ENCODE measurements around the gene PROSER1. TPM values are rescaled to one million over a fixed set of nuclear protein-coding genes. Genes with fewer than 3 reads are reported as not detected.
"Not testable (repeated sequence)": the region's sequence is repeated elsewhere in the genome, so short reads cannot be mapped to it uniquely, and the experiment has no call there.

The PROSER1 gene
- total RNA-seq, 1 experiment from 2014 or later: 11.0 TPM

GRCh38 chr13:39025433-39025839 is 12.5 kb downstream of the PROSER1 start:
- no peak for DNase-seq (ENCODE audit: low read depth)

- peak; percentile 14 for DNase-seq (ENCODE audit: low read depth)
These were observed 14.1 kb downstream of the PROSER1 start for GRCh38 chr13:39023761-39024160.

DNA sequence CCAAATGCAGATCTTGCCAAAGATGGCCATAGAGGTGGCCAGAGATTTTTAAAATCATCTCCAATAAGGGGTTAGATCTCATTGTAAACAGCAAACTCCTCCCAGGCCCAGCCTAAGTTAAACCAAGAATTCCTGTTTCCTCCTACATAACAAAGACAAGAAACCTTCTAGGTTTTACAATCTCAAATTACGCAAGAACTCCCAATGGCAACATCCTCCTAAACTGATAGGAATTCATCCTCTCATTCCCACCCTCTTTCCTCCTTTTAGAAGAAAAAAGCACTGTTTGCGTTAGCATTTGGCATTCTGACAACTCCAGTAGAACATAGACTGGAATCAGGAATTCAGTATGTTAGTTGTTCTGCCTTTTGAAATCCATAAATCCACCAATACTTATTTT is 14.6 kb downstream of the PROSER1 start:
- no peak for DNase-seq (ENCODE audit: low read depth)

- DNase-seq (ENCODE audit: low read depth): no peak
These were observed 16.9 kb downstream of the PROSER1 start for GRCh38 chr13:39020853-39021462.

- peak; percentile 7 for DNase-seq (ENCODE audit: low read depth)
These were observed 21.1 kb downstream of the PROSER1 start for GRCh38 chr13:39016787-39017186.

- no peak for DNase-seq (ENCODE audit: low read depth)
These were observed 21.8 kb downstream of the PROSER1 start for GRCh38 chr13:39016087-39016486.

DNA sequence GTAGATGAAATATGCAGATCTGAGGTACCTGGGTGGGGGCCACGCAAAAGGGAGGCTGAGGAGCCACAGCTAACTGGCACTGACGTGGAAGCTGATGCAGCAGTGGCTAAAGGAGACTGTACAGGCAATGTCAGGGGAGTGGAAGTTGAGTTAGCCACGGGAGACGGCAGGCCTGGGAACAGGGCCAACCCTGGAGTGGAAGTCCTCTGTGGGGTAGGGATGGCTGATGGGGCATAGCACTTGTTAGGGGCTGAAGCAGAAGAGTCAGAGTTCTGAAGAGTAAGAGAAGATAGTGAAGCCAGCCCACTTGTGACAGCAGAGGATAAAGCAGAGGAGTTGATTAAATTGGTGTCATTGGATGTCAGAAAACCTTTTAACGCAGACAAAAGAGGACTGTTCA is 24.4 kb downstream of the PROSER1 start:
- DNase-seq (ENCODE audit: low read depth): no peak

DNA sequence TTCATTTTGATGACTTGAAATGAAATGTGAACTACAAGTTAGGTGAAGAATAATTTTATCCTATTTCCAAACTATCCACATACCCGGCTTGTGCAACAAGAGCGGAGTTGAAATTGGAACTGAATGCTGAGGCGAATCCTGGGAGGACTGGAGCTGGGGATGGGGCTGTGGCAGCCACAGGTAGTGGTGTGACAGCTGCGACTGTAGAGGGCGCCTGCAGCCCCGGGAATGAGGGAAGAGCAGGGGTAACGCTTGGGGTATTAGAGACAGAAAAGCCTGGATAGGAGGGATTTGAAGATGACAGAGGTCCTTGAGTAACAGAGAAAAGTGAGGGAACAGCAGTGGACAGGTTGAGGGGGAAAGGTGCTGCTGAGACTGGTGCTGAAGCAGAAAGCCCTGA is 25.3 kb downstream of the PROSER1 start:
- no peak for DNase-seq (ENCODE audit: low read depth)

- DNase-seq (ENCODE audit: low read depth): not testable (repeated sequence)
These were observed 31.3 kb downstream of the PROSER1 start for GRCh38 chr13:39006371-39007111.

- DNase-seq (ENCODE audit: low read depth): no peak
These were observed 39.1 kb downstream of the PROSER1 start for GRCh38 chr13:38998739-38999138.

DNA sequence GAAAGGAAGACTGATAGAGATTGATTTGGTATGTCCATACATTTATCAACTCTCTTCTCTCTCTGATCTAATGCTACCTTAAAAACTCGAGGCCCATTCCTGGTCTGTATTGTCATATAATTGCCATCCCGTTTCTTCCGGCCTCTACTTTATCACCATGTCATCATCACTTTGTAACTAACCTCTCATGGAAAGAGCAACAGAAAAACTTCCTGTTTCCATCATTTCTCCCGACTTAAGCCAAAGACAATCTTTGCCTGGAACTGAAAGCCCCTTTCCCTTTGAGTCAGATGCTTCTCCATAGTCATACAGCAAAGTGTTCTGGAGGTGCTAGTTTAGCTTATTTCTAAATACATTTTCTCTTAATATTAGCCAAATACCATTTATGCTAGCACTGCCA is 44.5 kb downstream of the PROSER1 start:
- DNase-seq (ENCODE audit: low read depth): no peak

- DNase-seq (ENCODE audit: low read depth): peak; percentile 20
These were observed 47.2 kb downstream of the PROSER1 start, which contains the start of gene STOML3 for GRCh38 chr13:38990693-38991092. Gene STOML3 (minus strand): TSS chr13:38990831. CDS start chr13:38990721, 110 bp downstream.

DNA sequence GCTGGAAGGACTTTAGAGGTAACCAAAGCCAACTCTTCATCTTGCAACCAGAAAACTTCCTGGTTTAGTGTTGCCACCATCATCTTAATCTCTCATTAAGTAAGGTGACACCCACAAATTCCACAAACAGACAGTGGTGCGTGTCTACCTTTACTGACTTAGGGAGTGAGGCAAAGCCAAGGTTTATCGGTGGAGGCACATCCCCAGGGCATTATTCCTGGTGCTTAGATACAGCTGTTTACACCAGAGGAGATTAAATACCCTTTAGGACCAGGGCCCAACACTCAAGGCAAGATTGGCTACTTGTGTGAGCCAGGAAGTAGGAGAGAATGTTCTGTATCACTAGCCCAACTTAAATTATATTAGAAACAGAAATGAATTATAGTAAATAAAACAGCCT is 56.8 kb downstream of the PROSER1 start:
- no peak for DNase-seq (ENCODE audit: low read depth)

GRCh38 chr13:38980750-38981078 is 57.2 kb downstream of the PROSER1 start:
- DNase-seq (ENCODE audit: low read depth): no peak

- no peak for DNase-seq (ENCODE audit: low read depth)
These were observed 57.8 kb downstream of the PROSER1 start for GRCh38 chr13:38979891-38980749.

DNA sequence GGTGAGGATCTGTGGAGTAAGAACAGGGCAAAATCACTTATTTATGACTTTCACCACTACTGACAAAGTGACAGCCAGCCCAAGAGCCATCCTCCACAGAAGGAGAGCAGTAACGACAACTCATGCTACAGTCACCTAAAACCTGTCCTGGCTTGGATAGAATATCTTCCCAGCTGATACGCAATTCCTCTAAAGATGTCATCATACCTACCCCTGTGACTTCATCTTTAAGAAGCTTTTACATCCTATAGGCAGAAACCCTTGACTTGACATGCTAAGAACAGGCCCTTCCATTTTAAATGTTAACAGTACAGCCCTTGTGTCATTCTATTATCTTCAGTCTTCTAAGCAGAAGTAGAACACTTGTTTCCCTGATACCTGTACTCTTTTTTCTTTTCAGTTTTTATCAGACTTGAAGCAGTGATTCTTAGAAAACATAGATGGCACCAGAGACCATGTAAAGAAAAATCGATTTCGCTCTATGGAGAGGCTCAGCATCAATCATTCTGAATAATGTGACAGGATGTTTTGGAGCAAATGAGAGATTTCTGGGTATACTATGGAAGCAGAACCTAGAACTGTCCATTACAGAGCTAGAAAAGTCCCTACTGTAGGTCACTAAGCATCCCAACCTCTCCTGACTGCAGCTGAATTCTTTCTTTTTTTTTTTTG is 67.4 kb downstream of the PROSER1 start:
- no peak for DNase-seq (ENCODE audit: low read depth)

DNA sequence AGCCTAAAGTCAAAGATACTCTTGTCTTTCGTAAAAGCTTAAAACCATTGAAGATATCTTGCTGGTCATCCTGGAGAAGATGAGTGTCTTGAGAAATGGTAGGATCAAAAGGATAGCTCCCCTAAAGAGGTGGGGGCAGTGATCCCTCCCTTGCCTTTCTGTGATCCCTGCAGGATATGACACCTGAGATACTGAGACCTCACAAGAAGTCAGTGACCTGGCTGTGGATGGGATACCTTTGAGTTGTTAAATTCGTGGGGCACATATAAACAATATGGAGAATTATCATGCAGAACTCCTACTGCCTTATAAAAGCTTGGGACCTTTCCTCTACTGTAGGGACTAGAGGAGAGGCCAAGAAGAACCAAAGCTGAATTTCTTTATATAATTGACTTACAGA is 68.7 kb downstream of the PROSER1 start:
- DNase-seq (ENCODE audit: low read depth): no peak

- no peak for DNase-seq (ENCODE audit: low read depth)
These were observed 70.4 kb downstream of the PROSER1 start for GRCh38 chr13:38967446-38967845.

DNA sequence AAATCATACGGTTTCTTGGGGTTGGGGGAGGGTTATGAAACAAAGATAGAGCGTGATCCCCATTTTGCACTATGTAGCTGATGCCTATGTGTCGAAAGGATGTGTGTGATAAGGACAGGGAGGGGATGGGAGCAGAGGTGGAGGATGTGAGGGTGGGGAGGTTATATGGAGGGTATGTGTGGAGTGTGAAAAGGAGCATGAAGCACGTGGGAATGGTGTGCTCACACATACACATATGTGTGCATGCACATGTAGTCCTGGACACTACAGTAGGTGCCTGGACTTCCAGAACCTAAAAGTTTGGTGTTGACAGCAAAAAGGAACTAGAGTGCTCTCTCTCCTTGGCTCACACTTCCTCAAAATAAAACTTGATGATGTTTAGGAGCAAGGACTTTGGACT is 72.6 kb downstream of the PROSER1 start:
- no peak for DNase-seq (ENCODE audit: low read depth)

DNA sequence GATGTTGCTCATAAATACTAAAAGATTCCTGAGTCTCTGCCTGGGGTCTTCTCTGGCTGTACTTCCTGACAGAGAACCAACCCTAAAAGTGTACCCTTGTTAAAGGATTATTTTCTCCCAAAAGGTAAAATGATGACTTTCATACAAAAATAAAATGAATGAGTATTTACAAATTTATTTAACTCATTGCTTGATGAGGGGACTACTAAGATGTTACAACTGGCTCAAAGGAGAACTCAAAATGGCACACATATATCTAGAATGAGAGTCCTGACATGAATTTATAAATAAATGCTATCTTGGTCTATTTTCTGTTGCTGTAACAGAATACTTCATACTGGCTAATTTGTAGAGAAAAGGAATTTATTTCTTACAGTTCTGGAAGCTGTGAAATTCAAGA is 77.7 kb downstream of the PROSER1 start:
- no peak for DNase-seq (ENCODE audit: low read depth)
